Neural cell (in vitro differentiated cells): ENCODE results near the gene ROS1.

Experiments
- EP300 ChIP-seq: fragments of 450-650 bp; conservative IDR thresholded peaks from 2 replicates; pipeline ENCODE4 v1.6.1; 2014; ENCODE audit warnings: antibody characterized with exemption, mild to moderate bottlenecking, moderate library complexity; ENCODE audit not compliant: poor library complexity, severe bottlenecking
- MXI1 ChIP-seq: fragments of 450-650 bp; conservative IDR thresholded peaks from 2 replicates; pipeline ENCODE4 v1.6.1; 2014; ENCODE audit warnings: antibody characterized with exemption, mild to moderate bottlenecking; ENCODE audit not compliant: poor library complexity, severe bottlenecking
- POLR2AphosphoS5 ChIP-seq: IDR thresholded peaks from 2 replicates; pipeline ENCODE4 v1.6.1; 2012
- RAD21 ChIP-seq: fragments of 450-650 bp; conservative IDR thresholded peaks from 2 replicates; pipeline ENCODE4 v1.6.1; 2014; ENCODE audit warnings: antibody characterized with exemption, mild to moderate bottlenecking, moderate library complexity
- TF ChIP-seq, protein P1 (sequence below): fragments of 450-650 bp; IDR thresholded peaks from 2 replicates; pipeline ENCODE4 v1.5.1; 2014; ENCODE audit warnings: antibody characterized with exemption, mild to moderate bottlenecking, moderate library complexity; ENCODE audit not compliant: poor library complexity, severe bottlenecking
- TF ChIP-seq, protein P2 (sequence below): IDR thresholded peaks from 2 replicates; pipeline ENCODE4 v1.6.1; 2012; ENCODE audit warnings: borderline replicate concordance

DNA sequence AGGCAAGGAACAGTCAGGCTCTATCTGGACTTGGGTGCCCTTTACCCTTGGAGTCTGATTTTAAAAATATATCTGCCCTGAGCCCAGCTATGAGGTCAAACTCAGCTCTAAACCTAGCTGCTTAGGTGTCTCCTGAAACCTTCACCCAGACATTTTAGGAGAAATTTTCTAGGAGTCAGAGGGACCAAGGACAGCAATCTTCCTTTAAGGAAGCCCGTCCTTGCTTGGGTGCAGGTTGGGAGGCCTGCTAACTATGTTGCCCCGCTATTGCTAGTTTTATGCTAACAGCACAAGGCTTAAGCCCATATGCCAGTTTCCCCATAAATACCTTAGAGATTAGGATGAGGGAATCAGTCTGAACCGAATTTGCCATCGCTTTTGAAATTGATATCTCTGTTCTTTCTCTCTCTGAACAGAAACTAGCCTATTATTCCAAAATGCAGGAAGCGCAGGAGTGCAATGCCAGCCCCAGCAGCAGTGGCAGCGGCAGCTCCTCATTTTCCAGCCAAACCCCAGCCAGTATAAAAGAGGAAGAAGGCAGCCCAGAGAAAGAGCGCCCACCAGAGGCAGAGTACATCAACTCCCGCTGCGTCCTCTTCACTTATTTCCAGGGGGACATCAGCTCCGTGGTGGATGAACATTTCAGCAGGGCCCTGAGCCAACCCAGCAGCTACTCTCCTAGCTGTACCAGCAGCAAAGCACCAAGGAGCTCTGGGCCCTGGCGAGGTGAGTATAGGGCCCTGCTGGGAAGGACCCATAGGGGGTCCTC is 157.8 kb downstream of the ROS1 start:
- TF ChIP-seq POLR2AphosphoS5 (no peak), MXI1 (no peak), RAD21 (no peak), EP300 (no peak)
- TF ChIP-seq, protein P1, sequence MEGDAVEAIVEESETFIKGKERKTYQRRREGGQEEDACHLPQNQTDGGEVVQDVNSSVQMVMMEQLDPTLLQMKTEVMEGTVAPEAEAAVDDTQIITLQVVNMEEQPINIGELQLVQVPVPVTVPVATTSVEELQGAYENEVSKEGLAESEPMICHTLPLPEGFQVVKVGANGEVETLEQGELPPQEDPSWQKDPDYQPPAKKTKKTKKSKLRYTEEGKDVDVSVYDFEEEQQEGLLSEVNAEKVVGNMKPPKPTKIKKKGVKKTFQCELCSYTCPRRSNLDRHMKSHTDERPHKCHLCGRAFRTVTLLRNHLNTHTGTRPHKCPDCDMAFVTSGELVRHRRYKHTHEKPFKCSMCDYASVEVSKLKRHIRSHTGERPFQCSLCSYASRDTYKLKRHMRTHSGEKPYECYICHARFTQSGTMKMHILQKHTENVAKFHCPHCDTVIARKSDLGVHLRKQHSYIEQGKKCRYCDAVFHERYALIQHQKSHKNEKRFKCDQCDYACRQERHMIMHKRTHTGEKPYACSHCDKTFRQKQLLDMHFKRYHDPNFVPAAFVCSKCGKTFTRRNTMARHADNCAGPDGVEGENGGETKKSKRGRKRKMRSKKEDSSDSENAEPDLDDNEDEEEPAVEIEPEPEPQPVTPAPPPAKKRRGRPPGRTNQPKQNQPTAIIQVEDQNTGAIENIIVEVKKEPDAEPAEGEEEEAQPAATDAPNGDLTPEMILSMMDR, result no peak
- TF ChIP-seq, protein P2, sequence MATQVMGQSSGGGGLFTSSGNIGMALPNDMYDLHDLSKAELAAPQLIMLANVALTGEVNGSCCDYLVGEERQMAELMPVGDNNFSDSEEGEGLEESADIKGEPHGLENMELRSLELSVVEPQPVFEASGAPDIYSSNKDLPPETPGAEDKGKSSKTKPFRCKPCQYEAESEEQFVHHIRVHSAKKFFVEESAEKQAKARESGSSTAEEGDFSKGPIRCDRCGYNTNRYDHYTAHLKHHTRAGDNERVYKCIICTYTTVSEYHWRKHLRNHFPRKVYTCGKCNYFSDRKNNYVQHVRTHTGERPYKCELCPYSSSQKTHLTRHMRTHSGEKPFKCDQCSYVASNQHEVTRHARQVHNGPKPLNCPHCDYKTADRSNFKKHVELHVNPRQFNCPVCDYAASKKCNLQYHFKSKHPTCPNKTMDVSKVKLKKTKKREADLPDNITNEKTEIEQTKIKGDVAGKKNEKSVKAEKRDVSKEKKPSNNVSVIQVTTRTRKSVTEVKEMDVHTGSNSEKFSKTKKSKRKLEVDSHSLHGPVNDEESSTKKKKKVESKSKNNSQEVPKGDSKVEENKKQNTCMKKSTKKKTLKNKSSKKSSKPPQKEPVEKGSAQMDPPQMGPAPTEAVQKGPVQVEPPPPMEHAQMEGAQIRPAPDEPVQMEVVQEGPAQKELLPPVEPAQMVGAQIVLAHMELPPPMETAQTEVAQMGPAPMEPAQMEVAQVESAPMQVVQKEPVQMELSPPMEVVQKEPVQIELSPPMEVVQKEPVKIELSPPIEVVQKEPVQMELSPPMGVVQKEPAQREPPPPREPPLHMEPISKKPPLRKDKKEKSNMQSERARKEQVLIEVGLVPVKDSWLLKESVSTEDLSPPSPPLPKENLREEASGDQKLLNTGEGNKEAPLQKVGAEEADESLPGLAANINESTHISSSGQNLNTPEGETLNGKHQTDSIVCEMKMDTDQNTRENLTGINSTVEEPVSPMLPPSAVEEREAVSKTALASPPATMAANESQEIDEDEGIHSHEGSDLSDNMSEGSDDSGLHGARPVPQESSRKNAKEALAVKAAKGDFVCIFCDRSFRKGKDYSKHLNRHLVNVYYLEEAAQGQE, result no peak
